Stimulated activated CD8-positive, alpha-beta memory T cell treated with anti-CD3 and anti-CD28 coated beads, Interleukin-15, amount 100 ng/mL, for 4 hours (primary cell): ENCODE results near the gene NR2C1.

Experiments used
- DNase-seq, 2 donors: peaks; one replicate each; pipeline ENCODE4 v3.0.0-alpha.2; 2020; ENCODE audit warnings: low read depth in 2 of 2

NR2C1 gene

GRCh38 chr12:95083938-95084337, 10.5 kb upstream of the NR2C1 start:
- DNase-seq, result no peak

DNA sequence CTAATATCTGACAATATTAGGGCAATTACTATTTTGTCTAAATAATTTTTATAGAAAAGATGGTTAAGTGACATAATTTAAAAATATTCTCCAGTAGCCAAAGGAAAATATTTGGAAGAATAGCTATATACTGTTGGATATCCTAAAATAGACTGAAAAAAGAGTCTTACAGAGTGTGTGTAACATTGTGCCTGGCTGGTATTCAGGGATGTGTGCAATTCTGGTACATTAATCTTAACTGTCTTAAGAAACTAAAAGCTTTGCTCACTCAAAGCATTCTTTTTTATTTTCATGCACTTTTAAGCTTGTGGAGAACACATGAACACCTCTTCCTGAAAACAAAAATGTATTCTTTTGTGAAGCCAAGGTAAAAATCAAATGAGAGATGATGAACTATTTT, 10.1 kb upstream of the NR2C1 start:
- no peak for DNase-seq

DNA sequence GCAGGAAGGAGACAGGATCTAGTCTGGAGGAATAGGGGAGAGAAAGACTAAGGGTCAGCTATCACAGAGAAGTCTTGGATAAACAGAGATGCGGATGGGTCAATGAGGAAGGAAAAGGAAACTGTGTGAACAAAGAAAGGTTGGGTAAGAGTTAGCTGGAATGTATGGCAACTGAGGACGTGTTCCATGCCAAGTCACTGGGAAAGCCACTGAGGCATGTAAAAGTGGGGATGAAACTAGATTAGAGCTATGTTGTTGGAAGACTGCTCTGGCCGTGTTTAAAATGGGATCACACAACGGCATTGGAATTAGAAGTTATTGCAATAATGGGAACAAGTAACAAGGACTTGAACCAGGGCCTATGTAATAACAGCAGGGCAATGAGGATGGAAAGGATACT, 3.9 kb upstream of the NR2C1 start:
- DNase-seq, result no peak

GRCh38 chr12:95074766-95075165, 1.3 kb upstream of the NR2C1 start:
- DNase-seq, result no peak

DNA sequence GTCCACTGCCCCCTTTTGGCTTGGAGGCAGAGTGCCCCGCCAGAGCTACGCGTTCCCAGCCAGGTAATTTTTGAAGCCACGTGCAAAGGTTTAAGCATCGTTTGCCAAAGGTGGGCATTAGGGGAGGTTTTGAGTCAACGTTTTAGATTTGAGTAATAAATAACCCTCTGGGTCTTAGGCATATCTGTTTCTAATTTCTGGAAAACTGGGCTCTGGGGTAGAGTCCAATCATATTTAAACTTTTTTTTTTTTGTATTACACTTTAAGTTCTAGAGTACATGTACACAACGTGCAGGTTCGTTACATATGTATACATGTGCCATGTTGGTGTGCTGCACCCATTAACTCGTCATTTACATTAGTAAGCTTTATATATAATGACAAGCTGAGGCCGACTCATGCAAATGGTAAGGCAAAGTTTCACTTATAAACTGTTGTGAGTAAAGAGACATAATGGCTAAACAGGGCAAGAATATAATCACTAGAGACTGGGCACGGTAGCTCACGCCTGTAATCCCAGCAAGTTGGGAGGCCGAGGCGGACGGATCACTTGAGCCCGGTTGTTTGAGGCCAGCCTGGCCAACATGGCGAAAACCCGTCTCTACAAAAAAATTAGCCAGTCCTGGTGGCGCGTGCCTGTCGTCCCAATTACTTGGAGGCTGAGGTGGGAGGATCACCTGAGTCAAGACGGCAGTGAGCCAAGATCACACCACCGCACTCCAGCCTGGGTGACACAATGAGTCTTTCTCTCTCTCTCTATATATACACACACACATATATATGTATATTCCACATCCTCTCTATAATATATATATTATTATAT, 491 bp upstream of the NR2C1 start:
- DNase-seq, result no peak

DNA sequence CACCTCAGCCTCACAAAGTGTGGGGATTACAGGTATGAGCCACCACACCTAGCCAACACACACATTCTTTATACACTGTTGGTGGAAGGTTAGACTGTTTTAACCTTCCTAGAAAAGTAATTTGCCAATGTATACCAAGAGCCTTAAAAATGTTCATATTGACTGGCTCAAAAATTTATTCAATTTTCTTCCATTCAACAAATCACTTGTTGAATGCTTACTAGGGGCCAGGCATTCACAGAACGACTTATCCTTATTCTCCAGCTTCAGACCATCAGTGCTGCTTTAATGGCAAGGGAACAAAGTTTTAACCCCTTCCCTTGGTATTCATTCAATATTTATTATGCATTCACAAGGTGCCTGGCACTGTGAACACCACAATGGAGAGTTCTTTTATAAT, 3.0 kb downstream of the NR2C1 start:
- DNase-seq, result no peak

GRCh38 chr12:95066091-95066855, 7.1 kb downstream of the NR2C1 start:
- no peak for DNase-seq

DNA sequence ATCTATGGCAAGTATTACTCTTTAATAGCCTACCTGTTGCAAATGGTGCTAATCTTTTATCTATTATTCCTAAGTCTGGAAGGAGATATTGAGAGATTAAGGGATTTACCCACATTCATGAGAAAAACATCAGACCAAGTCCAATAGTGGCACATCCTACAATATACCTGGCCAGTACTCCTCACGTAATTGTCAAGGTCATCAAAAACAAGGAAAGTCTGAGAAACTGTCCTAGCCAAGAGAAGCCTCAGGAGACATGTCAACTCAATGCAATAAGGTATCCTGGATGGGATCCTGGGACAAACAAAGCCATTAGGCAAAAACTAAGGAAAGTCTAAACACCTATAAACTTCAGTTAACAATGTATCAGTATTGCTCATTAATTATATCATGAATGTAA, 12.5 kb downstream of the NR2C1 start:
- DNase-seq, result no peak

DNA sequence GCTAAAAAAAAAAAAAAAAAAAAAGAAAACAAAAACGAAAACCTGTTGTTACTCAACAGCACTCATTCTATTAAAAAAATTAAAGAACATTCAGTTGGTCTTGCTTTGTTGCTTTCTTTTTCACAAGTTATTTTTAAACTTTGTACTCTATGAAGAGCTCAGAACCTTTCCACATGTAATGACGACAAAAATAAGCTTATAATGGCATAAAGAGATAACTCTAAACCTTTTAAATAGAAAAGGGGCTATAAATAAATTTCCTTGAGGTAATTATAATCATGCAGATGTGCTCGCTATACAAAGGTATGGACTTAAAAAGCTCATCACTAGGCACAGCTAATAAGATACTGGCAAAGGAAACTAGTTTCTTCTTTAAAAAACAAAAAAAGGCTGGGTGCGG, 13.4 kb downstream of the NR2C1 start:
- no peak for DNase-seq

DNA sequence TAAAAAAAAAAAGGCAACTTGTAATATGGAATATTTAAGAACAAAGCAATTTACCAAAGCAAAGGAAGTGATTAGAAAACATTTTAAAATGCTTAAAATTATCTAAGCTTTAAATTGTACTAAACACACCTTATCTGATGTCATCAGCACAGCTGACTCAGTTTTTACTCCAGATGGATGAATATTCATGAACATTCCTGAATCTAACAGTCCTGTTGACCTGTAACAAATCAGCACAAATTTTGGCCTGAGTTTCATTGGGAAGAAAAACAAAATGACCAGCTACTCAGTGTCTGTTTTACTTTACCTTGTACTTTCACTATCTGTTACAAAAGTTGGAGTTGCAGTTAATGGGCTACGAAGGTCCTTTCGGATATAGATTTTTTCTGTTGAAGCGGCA, 16.0 kb downstream of the NR2C1 start:
- no peak for DNase-seq

GRCh38 chr12:95055057-95055456, 18.4 kb downstream of the NR2C1 start:
- no peak for DNase-seq

DNA sequence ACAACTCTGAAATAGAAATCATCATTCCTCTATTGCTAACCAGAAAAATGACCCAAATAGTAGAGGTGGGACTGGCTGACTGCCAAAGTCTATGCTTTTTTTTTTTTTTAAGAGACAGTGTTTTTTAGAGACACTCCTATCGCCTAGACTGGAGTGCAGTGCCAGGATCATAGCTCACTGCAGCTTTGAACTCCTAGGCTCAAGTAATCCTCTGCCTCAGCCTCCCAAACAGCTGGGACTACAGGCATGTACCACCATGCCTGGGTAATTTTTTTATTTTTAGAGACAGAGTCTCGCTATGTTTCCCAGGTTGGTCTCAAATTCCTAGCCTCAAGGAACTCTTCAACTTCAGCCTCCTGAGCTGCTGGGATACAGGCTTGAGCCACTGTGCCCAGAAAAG, 19.2 kb downstream of the NR2C1 start:
- no peak for DNase-seq

DNA sequence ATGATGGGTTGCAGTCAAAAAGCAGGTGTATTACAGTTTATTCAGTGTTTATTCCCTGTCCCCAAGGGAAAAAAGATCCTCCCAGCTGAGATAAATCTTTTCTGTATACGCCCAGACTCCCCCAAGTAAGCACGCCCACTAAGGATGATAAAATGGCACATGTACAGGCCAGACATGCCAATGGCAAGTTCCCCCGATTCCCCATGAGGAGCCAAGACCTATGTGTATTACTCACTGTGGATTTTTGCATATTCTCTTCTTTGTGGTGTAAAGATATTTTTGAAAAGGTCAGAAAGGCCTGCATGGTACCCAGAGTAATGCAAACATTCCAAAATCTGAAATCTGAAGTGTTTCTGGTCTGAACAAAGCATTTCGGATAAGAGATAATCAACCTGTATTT, 22.2 kb downstream of the NR2C1 start:
- DNase-seq, result no peak

GRCh38 chr12:95037906-95038305, 35.5 kb downstream of the NR2C1 start:
- DNase-seq, result no peak

GRCh38 chr12:95034750-95035149, 38.7 kb downstream of the NR2C1 start:
- DNase-seq, result no peak

DNA sequence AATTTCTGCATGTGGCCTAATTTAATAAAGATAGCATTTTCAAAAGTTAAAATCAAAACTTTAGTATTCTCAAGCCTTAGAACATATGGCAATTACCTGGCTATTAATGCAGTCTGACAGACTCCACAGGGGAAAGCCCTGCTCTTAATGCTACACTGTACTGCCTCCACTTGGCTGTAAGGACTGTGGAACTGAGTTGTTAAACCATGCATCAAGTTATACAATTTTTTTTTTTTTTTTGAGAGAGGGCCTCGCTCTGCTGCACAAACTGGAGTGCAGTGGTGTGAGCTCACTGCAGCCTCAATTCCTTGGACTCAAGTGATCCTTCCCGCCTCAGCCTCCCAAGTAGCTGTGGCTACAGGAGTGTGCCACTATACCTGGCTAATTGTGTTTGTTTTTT, 50.9 kb downstream of the NR2C1 start:
- DNase-seq, result no peak

GRCh38 chr12:95017482-95017881, 55.9 kb downstream of the NR2C1 start:
- DNase-seq, result no peak

DNA sequence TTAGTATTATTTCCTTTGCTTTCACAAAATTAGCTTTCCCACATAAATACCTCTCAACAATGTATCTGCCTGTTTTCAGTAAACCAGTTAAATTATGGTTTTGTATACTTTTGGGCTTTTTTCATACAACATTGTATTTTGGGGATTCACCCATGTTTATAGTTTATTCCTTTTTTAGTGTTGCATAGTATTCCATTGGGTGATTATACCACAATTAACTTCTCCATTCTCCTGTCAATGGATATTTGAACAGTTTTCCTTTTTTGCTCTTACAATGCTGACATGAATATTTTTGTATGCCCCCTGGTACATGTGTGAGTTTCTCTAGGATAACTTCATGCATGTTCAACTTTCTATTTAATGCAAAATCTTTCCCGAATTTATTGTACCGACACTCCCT, 57.3 kb downstream of the NR2C1 start:
- DNase-seq, result no peak

DNA sequence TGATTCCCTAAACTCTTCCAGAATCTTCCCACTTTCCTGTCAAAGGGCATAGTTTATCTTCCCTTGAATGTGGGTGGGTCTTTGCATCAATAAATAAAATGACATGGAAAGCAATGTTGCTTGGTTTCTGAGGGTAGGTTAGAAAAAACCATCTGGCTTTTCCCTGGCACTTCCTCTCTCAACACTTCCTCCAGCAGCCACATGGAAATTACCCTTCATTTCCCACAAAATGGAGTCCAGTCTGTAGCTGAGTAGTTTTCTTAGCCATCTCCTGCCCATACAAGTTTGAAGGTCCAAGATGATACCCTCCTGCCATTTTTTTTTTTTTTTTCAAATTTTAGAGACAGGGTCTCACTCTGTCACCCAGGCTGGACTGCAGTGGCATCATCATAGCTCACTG, 58.9 kb downstream of the NR2C1 start:
- DNase-seq, result no peak

DNA sequence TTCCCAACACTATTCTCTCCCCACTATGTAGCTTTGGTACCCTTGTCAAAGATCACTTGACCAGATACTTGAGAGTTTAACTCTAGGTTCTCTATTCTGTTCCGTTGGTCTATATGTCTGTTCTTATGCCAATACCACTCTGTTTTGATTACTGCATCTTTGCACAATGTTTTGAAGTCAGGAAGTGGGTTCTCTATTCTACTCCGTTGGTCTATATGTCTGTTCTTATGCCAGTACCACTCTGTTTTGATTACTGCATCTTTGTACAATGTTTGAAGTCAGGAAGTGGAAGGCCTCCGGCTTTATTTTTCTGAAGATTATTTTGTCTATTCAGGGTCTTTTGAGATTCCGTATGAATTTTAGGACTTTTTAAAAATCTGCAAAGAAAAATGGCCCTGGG, 67.2 kb downstream of the NR2C1 start:
- DNase-seq, result no peak

- no peak for DNase-seq
Measured at GRCh38 chr12:95004610-95005009, 68.8 kb downstream of the NR2C1 start.

- no peak for DNase-seq
Measured at GRCh38 chr12:95003921-95004272, 69.5 kb downstream of the NR2C1 start.

DNA sequence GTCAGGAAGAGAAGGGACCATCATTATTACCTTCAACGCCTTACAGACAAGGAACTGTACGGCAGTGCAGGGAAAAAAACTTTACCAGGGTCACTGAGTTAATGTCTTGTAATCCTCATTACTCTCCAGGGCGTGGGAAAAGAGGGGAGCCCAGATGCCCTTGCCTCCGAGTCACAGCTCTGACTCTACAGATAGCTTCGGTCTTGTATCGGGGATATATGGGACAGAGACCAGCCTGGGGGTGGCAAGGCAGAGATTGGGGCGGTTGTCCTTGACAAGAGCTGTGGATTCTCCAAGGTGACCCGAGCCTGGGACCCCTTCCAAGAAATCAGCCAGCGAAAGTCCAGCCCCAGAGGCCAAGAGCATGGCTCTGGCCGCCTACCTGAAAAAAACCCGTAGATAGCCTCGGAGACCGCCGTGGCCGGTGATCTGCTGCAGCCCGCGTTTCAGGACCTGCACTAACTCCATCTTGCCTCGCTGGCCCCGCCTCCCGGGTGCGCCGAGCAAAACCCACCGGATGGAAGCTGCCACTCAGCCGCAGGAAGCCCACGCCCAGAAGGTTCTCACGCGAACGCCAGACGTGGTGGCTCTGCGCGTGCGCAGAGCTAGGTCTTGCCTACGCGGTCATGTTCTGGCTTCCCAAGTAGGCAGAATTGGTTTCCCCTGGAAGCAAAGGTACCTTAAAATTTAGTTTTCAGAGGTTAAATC, 70.1 kb downstream of the NR2C1 start, which contains the start of gene NDUFA12:
Gene NDUFA12, minus strand, starts transcription at position 485 of the 708 bp plus-strand sequence. Its CDS starts 17 bp downstream, at position 468.
- DNase-seq, result peak; percentile 89
